ENCODE measurements around the gene FUT3. TPM values are rescaled to one million over a fixed set of nuclear protein-coding genes. Genes with fewer than 3 reads are reported as not detected.
"Not testable (repeated sequence)": the region's sequence is repeated elsewhere in the genome, so short reads cannot be mapped to it uniquely, and the experiment has no call there.

Gene FUT3
- total RNA-seq, 2 donors from 2014 or later = not detected

DNA sequence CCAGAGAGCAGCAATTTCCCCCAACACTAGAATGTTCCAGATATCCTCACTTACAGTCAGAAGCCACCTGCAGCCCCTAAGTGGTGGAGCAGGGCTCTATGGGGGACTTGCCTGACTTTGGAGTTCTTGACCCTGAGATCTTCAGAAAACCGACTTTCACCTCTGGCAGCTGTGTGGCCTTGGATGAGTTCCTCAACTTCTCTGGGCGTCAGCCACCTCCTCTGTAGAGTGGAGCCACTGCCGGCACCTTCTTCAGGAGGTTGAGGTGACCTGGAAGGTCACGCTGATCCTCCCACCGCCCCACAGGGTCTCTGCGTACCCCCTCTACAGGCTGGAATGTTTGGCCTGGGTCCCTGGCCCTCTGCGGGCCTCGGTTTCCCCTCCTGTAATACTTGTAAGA is 26.2 kb upstream of the FUT3 start:
- H3K27me3 ChIP-seq = no peaks in the 10 kb centered on the region
- H3K4me3 ChIP-seq = no peak overlapping the region
- H3K9me3 ChIP-seq = no peaks in the 10 kb centered on the region
- DNase-seq (ENCODE audit: low spot score) = no peak
- H3K4me1 ChIP-seq = peaks cover 0 to 11% of the 10 kb centered on the region in 2 donors
- TF ChIP-seq, protein P1, sequence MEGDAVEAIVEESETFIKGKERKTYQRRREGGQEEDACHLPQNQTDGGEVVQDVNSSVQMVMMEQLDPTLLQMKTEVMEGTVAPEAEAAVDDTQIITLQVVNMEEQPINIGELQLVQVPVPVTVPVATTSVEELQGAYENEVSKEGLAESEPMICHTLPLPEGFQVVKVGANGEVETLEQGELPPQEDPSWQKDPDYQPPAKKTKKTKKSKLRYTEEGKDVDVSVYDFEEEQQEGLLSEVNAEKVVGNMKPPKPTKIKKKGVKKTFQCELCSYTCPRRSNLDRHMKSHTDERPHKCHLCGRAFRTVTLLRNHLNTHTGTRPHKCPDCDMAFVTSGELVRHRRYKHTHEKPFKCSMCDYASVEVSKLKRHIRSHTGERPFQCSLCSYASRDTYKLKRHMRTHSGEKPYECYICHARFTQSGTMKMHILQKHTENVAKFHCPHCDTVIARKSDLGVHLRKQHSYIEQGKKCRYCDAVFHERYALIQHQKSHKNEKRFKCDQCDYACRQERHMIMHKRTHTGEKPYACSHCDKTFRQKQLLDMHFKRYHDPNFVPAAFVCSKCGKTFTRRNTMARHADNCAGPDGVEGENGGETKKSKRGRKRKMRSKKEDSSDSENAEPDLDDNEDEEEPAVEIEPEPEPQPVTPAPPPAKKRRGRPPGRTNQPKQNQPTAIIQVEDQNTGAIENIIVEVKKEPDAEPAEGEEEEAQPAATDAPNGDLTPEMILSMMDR (IDR thresholded peaks at IDR 0.05) = no peak
- no peaks in the 10 kb centered on the region for H3K36me3 ChIP-seq
- H3K27ac ChIP-seq = no peak overlapping the region

DNA sequence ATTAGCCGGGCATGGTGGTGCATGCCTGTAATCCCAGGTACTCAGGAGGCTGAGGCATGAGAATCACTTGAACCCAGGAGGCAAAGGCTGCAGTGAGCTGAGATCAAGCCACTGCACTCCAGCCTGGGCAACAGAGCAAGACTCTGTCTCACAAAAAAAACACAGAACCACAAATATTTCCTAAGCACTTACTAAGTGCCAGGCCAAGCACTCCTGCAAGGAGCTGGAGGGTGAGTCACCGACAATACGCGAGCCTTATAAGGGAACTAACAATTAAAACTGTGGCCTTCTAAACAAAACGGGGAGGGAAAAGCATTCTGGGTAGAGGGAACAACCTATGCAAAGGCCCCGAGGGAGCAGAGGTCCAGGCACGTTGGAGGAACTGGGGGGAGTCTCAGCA is 23.2 kb upstream of the FUT3 start:
- not testable (repeated sequence) for H3K9me3 ChIP-seq; H3K4me3 ChIP-seq; H3K27ac ChIP-seq; H3K27me3 ChIP-seq; H3K4me1 ChIP-seq; DNase-seq (ENCODE audit: low spot score); H3K36me3 ChIP-seq

DNA sequence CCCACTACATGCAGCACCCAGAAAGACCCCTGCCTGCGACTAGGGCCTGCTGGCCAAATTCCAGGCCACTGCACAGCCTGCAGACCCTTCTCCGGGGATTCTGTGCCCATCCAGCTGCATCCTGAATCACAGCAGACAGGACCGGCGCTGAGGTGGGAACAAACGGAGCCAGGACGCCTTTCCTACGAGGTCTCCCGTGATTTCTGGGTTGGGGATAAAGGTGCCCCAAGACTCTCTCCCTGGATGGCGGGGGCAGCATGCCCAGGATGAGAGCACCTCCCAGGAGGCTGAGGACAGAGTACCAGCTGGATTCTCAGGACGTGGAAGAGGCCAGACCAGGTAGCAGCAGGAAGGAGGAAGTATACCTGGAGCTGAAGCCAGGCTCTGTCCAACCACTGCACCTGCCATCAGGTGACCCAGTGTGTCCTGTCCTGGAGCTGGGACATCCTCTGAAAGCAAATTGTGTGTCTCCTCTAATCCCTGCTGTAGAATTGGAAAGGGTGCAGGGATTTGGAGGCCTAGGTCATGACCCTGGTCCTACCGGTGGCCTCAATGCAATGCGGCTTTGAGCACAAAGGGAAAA is 22.5 kb upstream of the FUT3 start:
- DNase-seq (ENCODE audit: low spot score) = no peak
- no peak overlapping the region for H3K4me3 ChIP-seq
- no peaks in the 10 kb centered on the region for H3K4me1 ChIP-seq
- TF ChIP-seq, protein P1 (IDR thresholded peaks at IDR 0.05) = no peak
- H3K27me3 ChIP-seq = no peaks in the 10 kb centered on the region
- H3K36me3 ChIP-seq = no peaks in the 10 kb centered on the region
- H3K9me3 ChIP-seq = no peaks in the 10 kb centered on the region
- no peak overlapping the region for H3K27ac ChIP-seq

DNA sequence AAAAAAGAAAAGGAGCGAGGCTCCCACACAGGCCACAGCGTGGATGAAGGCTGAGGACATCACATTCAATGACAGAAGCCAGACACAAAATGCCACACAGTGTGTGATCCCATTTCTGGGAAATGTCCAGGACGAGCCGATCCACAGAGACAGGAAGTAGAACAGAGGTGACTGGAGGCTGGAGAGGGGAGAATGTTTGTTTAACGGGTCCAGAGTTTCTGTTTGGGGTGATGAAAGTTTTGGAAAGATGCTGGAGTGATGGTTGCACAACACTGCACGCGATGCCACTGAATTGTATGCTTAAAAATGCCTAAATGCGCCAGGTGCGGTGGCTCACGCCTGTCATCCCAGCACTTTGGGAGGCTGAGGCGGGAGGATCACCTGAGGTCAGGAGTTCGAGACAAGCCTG is 19.7 kb upstream of the FUT3 start:
- Histone ChIP-seq H3K36me3 (no peaks in the 10 kb centered on the region), H3K27me3 (no peaks in the 10 kb centered on the region), H3K4me1 (no peaks in the 10 kb centered on the region), H3K4me3 (no peak overlapping the region), H3K9me3 (no peaks in the 10 kb centered on the region), H3K27ac (no peak overlapping the region)
- no peak for DNase-seq (ENCODE audit: low spot score)
- TF ChIP-seq, protein P1 (IDR thresholded peaks at IDR 0.05) = no peak

DNA sequence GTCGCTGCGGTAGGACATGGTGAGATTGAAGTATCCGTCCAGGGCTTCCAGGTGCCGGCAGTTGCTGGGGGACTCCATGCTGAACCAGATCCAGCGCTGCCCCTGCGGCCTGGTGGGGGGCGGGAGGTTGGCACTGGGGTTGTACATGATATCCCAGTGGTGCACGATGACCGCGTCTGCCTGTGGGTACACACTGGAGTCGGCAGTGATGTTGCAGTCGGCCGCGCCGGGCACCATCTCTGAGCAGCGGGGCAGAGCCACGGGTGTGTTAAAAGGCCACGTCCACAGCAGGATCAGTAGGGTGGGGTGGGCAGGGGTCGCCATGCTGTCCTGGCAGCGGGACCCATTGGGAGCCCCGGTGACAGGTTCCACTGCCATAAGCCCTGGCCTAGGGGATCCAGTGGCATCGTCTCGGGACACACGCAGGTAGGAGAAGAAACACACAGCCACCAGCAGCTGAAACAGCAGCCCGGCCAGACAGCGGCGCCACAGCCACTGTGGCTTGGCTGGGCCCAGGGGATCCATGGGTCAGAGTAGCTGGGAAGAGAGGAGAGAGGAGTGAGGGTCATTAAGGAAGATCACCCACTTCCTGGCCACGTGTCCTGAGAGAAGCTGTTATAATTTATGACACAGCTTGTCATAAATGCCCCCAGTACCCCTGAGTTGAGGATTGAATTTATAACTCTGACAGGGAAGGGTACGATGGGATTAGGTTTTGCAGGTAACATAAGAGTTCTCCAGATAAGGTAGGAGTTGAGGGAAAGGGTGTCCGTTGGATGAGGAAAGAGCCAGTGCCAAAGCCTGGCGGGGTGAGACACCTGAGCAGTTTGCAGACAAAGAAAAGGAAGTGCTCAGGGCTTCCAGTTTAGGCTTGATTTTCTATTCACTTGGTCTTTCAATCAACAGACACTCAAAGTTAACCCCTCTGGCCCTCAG is 16.2 kb upstream of the FUT3 start:
- DNase-seq (ENCODE audit: low spot score) = no peak
- Histone ChIP-seq H3K9me3 (no peaks in the 10 kb centered on the region), H3K4me1 (no peaks in the 10 kb centered on the region), H3K36me3 (no peaks in the 10 kb centered on the region), H3K4me3 (no peak overlapping the region), H3K27me3 (no peaks in the 10 kb centered on the region), H3K27ac (no peak overlapping the region)
- TF ChIP-seq, protein P1 (IDR thresholded peaks at IDR 0.05) = no peak

DNA sequence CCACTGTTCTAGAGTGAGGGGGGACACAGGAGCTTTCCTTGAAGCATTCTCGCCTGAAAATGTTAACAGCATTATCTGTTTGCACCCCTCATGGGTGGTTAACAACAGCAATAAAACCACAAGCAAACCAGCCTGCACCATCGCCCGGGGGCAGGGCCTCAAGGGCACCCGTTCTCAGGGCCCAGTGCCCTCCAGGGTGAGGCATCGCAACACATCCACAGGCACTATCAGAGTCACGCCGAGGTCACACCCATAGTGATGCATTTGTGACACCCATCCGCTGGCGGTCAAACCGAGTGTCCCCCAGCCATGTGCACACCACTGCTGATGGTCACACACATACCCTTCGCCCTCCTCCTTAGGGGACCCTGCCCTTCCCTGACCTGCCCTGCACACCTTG is 14.5 kb upstream of the FUT3 start:
- DNase-seq (ENCODE audit: low spot score) = no peak
- Histone ChIP-seq H3K27me3 (no peaks in the 10 kb centered on the region), H3K36me3 (no peaks in the 10 kb centered on the region), H3K27ac (no peak overlapping the region), H3K4me1 (no peaks in the 10 kb centered on the region), H3K9me3 (no peaks in the 10 kb centered on the region), H3K4me3 (no peak overlapping the region)
- TF ChIP-seq, protein P1 (IDR thresholded peaks at IDR 0.05) = no peak
